GM19025 (cell line): ENCODE results near the gene CD300A.

Experiments
- ATAC-seq: cut with Tn5 transposase; IDR thresholded peaks from one replicate; pipeline ENCODE4 v1.9.1; 2021; ENCODE audit warnings: mild to moderate bottlenecking, low read depth, moderate library complexity; ENCODE audit not compliant: unreplicated experiment

The CD300A gene

DNA sequence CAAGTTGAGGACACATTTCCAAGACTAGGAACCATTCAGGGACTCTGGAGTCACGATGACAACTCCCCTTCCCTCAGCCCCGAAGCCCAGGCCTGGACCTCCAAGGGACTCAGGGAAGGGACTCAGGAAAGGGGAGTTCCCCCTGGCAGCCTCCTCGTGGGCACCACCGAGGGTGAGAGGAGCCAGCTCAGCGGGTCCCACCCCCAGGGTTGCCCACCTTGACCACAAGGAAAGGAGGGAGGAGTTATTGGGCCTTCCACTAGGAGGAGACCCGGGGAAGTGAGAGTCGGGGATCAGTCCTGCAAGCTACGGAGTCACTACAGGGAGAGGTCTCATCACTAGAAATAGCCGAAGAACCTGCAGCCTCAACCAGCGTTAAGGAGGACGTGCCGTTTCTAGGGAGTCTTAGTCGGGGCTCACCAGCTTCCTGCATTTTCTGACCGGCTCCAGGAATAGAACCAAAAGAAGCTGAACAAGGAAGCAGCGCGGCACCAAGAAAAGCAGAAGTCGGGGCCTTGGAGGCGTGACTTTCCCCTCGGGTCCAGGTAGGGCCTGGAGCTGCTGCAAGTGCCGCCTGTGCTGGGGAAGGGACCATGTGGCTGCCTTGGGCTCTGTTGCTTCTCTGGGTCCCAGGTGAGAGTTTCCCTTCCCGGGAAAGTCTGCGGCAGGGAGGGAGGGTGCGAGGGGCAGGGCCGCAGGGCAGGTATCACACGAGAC, at the start of gene CD300A:
TSS of gene CD300A (plus strand) at position 524 of the 717 bp plus-strand sequence. CDS start at position 594, 70 bp downstream.
- no peak for ATAC-seq

GRCh38 chr17:74417178-74418045, 49.0 kb upstream of the CD300A start:
- ATAC-seq = peak; percentile 88

- no peak for ATAC-seq
Observed at GRCh38 chr17:74419928-74420411, 46.5 kb upstream of the CD300A start.

GRCh38 chr17:74424117-74424516, 42.3 kb upstream of the CD300A start:
- no peak for ATAC-seq

DNA sequence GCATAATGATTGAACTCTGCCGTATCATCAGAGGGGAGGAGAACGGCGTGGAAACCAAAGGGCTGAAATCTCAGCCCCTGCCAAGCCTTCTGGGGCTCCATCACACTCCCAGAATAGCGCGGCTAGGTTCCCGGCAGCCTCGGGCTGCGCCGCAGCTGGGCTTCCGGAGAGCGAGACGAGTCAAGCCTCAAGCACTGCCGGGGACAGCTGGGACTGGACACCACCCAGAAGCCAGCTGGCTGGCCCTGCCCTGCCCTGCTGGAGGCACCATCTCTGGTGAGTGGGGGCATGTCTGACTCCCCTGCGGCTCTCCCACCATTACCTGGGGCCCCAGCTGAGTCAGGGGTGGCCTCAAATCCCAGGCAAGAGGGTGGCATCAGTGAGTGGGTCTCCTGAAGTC, 41.8 kb upstream of the CD300A start:
- no peak for ATAC-seq

- ATAC-seq = no peak
Observed at GRCh38 chr17:74426551-74427047, 39.8 kb upstream of the CD300A start.

DNA sequence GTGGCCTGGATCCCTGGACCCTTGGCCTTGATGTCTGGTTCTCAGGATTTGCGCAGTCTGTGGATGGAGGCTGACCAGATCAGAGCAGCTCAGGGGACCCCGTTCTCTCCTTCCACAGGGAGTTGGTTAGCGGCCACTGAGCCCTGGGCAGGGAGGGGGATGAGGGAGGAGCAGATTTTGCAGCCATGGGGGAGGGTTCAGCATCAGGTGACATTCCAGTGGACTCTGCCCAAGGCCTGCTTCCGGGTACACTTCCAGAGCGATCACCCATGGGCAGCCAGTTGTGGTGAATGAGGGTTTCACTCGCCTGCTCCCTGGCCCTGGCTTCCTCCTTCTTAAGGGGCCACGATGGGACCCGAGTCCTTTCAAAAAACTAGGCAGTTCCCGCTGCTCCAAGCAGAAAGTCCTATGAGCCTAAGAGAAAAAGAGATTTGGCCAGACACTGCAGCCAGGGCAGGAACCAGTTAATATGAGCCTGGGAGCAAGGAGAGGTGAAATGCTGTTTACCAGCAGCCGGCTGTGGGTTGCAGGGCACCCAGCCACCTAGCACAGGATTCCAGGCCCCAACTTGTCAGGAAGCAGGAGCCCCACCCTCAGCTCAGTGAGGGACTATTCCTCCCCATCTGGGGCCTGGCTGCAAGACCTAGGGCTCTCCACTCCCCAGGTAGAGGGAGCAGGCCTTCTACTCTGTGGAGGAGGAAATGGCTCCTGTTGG, 39.2 kb upstream of the CD300A start:
- ATAC-seq = no peak

- no peak for ATAC-seq
Observed at GRCh38 chr17:74427763-74428153, 38.7 kb upstream of the CD300A start.

- no peak for ATAC-seq
Observed at GRCh38 chr17:74429604-74430384, 36.6 kb upstream of the CD300A start.

DNA sequence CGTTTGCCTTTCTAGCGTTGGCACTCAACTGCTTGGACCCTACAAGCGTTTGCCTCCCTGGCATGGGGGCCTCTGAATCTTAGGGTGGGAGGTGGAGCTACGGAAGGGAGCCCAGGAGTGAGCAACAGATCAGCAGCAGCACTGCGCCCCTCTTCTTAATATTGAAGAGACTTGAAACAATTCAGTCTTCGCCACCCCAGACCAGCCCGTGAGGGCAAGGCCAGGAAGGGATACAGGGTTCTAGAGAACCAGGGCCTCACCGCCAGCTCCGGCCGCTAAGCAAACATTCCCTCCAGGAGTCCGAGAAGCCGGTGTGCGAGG, 36.1 kb upstream of the CD300A start:
- ATAC-seq = no peak

DNA sequence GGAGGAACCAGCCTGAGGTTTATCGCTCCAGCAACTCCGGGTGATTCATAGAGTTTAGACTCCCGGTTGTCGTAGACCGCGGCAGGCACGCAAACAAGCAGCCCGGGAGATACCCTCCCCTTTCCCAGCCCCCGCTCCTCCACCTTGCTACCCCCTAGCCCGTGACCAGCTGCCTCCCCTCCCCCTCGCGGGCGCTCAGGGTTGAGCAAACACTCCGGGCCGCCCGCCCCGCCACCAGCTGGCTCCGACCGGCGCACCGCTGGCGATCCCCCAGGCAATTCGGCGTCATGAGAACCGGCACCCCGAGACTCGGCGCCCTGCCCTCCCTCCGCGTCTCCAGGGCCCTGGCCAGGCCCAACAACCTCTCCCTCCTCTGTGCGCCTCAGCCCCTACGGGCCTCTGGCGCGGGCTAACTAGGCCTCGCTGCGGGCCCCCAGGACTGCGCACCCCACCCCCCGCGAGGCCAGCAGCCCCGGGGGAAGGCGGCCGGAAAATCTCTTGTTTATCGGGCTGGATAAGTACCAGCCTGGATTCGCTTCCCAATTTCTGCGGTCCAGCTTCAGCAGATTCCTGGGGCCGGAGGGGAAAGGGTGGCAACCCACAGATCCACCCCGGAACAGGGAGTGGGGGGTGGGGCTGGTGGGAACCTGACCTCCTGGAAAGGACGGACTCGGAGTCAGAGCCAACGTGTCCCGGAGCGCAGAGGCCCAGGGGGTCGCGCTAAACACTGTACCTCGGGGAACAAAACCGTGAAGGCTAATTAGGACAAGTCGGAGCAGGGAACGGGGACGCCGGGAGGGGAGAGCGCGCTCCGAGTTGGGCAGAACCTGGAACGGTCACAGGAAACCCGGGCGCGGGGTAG, 35.5 kb upstream of the CD300A start:
- no peak for ATAC-seq

DNA sequence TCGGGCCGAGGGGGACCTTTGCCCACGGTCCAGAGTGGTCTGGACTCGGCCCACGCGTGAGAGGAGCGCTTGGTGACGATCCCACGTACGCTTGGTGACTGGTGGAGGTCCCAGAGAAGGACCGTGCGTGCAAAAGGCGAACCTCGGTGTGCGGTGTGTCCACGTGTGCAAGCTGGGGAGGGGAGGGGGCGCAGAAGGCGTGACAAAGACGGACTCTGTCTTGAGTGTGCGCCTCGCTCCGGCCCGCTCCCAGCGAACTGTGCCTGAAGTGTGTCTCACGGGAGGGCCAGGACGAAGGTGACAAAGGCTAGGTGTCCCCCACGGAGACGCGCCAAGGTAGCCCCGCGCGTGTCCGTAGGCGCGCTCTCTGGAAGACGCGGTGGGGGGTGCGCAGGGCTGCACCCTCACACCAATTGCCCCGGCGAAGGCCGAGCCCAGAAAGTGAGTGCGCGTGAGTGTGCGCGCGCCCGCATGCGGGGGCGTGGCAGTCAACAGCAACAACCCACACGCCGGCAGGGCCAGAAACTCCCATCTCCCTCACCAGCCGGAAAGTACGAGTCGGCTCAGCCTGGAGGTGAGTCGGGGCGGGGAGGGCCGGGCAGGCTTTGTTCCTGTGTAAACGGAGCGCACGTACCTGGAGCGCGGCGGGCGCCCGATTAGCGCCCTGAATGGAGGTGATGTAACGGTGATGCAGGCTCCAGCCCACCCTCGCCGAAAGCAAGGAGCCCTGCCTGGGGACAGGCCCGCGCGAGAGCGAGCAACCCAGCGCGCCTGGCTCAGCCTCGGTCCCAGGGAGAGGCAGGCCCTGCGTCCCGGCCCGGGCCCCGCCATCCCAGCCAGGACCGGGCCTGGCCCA, 34.6 kb upstream of the CD300A start, which contains the start of gene GPRC5C:
TSS of gene GPRC5C (plus strand) at position 521 of the 856 bp plus-strand sequence. CDS start 7,689 bp downstream, outside the sequence.
- no peak for ATAC-seq

DNA sequence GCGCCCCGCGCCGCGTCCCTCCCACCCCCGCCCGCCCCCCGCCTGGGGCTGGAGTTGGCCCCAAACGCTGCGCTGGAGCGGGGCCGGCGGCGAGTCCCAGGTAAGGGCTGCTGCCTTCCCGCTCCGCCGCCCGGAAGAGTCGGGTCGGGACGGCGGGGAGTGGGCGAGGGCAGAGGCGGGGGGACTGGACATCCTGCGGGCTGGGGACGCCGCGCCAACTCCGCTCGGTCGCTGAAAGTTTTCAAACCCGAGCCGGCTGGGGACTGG, 34.1 kb upstream of the CD300A start:
- no peak for ATAC-seq

DNA sequence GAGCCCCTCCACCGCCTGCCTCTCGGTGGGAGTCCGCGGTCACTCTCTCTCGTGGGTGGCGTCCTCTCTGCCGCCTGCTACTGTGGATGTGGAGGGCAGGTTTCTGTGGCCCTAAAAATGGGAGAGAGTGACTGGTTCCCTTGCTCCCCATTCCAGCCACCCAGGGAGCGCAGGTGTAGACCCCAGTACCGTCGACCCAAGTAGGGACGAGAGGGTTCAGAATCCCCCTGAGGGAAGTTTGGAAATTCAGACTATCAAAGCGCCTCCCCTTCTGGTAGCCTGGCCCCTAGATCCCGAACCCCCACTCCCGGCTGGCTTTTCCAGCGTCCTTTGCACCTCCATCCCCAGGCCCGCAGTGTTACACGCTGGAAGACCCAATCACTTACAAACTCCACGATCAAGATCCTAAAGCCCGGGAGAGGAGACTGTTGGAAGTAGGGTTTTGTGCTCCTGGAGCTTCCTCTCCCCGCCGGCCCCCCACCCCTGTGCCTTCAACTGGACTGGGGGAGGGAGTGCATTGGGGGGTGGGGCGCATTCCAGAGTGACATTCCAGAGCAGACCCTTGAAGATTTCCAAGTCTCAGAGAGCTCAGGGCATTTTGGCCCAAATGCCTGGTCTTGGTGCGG, 33.6 kb upstream of the CD300A start:
- ATAC-seq = no peak

- ATAC-seq = no peak
Observed at GRCh38 chr17:74433421-74434121, 32.9 kb upstream of the CD300A start.

- ATAC-seq = no peak
Observed at GRCh38 chr17:74435775-74436359, 30.6 kb upstream of the CD300A start.

DNA sequence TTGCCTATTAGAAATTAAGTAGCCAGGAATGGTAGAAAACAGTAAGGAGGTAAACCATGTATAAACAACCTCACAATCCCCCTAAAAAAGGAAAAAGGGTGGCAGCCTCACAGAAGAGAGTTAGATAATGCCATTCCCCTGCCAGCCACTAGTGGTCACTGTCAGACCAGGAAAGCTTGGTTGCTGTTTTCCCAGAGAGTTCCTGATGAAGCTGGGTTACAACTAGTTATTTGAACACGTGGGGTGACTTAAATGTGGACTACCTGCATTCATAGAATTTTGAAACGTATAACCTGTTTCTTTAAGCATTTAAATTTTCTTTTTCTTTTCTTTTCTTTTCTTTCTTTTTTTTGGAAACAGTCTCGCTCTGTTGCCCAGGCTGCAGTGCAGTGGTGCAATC, 28.7 kb upstream of the CD300A start:
- ATAC-seq = no peak
